ENCODE results near the gene GNAI1. TPM values are rescaled to one million over a fixed set of nuclear protein-coding genes. Genes with fewer than 3 reads are reported as not detected.

GNAI1 gene
- total and polyA plus RNA-seq, 11 donors, result 4.6 to 26.1 (median 14.1) TPM

- Histone ChIP-seq H3K27me3 (no peaks in the 10 kb centered on the region), H3K9me3 (peaks cover 0 to 7% (median 0%) of the 10 kb centered on the region in 12 donors), H3K27ac (no peak overlapping the region), H3K4me3 (no peak overlapping the region), H3K36me3 (no peaks in the 10 kb centered on the region), H3K4me1 (peaks cover 0 to 24% (median 3%) of the 10 kb centered on the region in 12 donors)
- WGBS, 4 donors, result 76 to 84% (median 77%) methylated on average over 7 of the region's 7 CpGs
- ATAC-seq (no peak), DNase-seq (no peak)
- TF ChIP-seq POLR2A (IDR thresholded peaks at IDR 0.05) (no peak), CTCF (IDR thresholded peaks at IDR 0.05) (no peak)
- intact Hi-C loops (cut with DNase I), result no loop called here
These were observed 50.9 kb downstream of the GNAI1 start for GRCh38 chr7:80185571-80185970.

GRCh38 chr7:80186721-80187120 lies 52.1 kb downstream of the GNAI1 start:
- ATAC-seq, result no peak
- Histone ChIP-seq H3K27me3 (no peaks in the 10 kb centered on the region), H3K4me1 (peaks cover 0 to 24% (median 3%) of the 10 kb centered on the region in 12 donors), H3K4me3 (no peak overlapping the region), H3K27ac (no peak overlapping the region), H3K36me3 (no peaks in the 10 kb centered on the region), H3K9me3 (peaks cover 0 to 7% (median 0%) of the 10 kb centered on the region in 12 donors)
- intact Hi-C loops (cut with DNase I), result no loop called here
- DNase-seq, result no peak
- no peak for TF ChIP-seq POLR2A (IDR thresholded peaks at IDR 0.05)
- TF ChIP-seq CTCF (IDR thresholded peaks at IDR 0.05), result no peak

GRCh38 chr7:80187279-80187678 lies 52.6 kb downstream of the GNAI1 start:
- DNase-seq (no peak), ATAC-seq (no peak)
- TF ChIP-seq CTCF (IDR thresholded peaks at IDR 0.05) (no peak), POLR2A (IDR thresholded peaks at IDR 0.05) (no peak)
- no peak overlapping the region for H3K4me3 ChIP-seq
- intact Hi-C loops (cut with DNase I), result no loop called here
- no peaks in the 10 kb centered on the region for H3K36me3 ChIP-seq
- H3K27me3 ChIP-seq, result no peaks in the 10 kb centered on the region
- H3K27ac ChIP-seq, result no peak overlapping the region
- peaks cover 0 to 7% (median 0%) of the 10 kb centered on the region in 12 donors for H3K9me3 ChIP-seq
- WGBS, 4 donors, result 77 to 82% (median 80%) methylated on average over 1 of the region's 1 CpG
- peaks cover 0 to 24% (median 3%) of the 10 kb centered on the region in 12 donors for H3K4me1 ChIP-seq

- no peak for DNase-seq
- intact Hi-C loops (cut with DNase I), result no loop called here
- Histone ChIP-seq H3K4me1 (peaks cover 0 to 24% (median 3%) of the 10 kb centered on the region in 12 donors), H3K4me3 (no peak overlapping the region), H3K27ac (no peak overlapping the region), H3K36me3 (no peaks in the 10 kb centered on the region), H3K9me3 (peaks cover 0 to 7% (median 0%) of the 10 kb centered on the region in 12 donors), H3K27me3 (no peaks in the 10 kb centered on the region)
- ATAC-seq, result no peak
- TF ChIP-seq POLR2A (IDR thresholded peaks at IDR 0.05) (no peak), CTCF (IDR thresholded peaks at IDR 0.05) (no peak)
These were observed 53.1 kb downstream of the GNAI1 start for GRCh38 chr7:80187727-80188126.
